Measurements from ENCODE around the gene TAS2R10.
"Not testable (repeated sequence)": the region's sequence is repeated elsewhere in the genome, so short reads cannot be mapped to it uniquely, and the experiment has no call there.

TAS2R10 gene

DNA sequence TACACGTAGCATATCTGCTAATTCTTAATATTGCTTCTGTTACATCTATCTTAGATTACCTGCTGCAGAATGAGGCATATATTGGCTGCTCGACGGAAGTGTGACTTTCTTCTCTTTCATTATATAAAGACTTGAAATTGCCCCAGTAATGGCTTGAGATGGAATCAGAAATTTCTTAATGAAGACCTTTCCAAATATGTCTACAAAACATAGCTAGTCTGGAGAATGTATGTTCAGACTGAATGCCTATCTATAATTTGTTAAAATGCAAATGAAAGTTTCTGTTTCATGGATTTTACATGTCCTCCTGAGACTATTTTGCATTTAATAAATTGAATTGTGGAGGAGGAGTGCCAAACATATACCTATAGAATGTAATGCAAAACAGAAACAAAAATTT, at the start of gene TAS2R10:
TSS of gene TAS2R10 (minus strand) at position 101 of the 400 bp plus-strand sequence. CDS start at position 12, 89 bp downstream.
- no peak for DNase-seq

DNA sequence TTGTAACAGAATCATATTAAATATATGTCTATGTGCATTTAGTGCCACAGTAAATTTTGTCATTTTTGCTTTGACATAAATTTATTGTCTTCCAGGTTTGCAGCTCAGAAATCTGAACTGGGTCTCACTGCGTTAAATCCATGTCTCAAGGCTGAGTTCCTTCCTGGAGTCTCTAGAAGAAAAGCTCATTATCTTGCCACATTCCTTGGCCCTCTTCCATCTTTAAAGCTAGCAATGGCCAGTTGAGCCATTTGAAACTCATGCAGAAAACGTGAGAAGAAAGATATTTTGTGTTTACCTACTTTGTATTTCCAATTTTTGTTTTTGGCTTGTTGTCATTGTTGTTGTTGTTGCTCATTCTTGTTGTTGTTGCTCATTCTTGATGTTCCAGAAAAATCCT, 47.2 kb upstream of the TAS2R10 start:
- no peak for DNase-seq

- no peak for DNase-seq
These were observed 41.2 kb upstream of the TAS2R10 start for GRCh38 chr12:10867381-10867780.

GRCh38 chr12:10863512-10864218, 37.5 kb upstream of the TAS2R10 start:
- DNase-seq: no peak

GRCh38 chr12:10861366-10861765, 35.2 kb upstream of the TAS2R10 start:
- no peak for DNase-seq

DNA sequence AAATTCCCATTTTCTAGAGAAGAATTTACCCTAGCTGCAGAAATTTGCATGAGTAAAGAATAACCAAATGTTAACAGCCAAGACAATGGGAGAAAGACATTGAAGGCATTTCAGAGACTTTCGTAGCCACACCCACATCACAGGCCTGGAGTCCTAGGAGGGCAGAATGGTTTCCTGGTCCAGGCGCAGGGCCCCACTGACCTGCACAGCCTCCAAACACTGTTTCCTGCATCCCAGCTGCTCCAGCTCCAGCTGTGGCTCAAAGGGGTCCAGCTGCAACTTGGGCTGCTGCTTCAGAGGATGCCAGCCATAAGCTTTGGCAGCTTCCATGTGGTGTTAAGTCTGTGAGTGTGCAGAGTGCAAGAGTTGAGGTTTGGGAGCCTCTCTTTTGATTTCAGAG, 29.6 kb upstream of the TAS2R10 start:
- DNase-seq: no peak

GRCh38 chr12:10853776-10854175, 27.6 kb upstream of the TAS2R10 start:
- DNase-seq: no peak

- no peak for DNase-seq
These were observed 25.2 kb upstream of the TAS2R10 start for GRCh38 chr12:10851243-10851858.

DNA sequence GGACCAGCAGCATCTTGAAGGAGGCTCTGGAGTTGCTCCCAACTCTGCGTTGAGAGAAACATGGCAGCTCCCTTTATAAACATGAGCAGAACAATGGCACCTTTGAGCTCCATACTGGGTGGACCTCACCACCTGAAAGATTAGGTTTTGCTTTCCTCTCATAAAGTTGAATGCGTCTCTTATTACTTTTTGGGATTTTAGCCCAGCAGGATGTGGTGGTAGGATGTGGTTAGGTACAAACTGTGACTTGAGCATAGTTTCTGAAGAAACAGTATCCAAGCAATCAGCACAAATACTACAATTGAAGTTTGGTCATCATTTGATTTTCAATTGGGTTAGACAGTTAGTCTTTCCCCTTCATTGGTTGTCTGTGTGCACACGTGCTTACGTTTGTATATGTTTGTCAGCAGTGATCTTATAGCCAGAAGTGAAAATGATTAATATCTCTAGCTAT, 23.3 kb upstream of the TAS2R10 start, which contains the start of gene PRR4:
TSS of gene PRR4 (minus strand) at position 51 of the 454 bp plus-strand sequence. CDS start at position 13, 38 bp downstream.
- DNase-seq: no peak

- no peak for DNase-seq
These were observed 21.6 kb upstream of the TAS2R10 start for GRCh38 chr12:10847744-10848143.

DNA sequence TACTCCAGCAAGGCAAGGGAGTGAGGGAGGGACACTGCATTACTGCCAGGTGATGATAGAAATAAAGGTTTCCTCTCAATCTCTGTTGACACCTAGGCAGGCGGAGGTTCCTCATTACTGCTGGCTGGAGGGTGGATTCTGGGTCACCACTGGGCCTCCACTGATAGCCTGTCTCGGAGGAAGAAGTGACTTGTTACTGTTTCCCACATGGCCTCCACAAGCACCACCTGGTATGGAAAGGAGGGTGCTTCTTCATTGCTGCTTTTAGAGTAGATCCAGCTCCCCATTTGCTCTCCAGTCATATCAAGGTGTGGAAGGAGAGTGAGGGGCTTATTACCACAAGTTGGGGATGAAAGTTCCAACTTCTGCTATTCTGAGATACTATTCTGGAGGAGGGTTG, 16.7 kb upstream of the TAS2R10 start:
- DNase-seq: no peak

DNA sequence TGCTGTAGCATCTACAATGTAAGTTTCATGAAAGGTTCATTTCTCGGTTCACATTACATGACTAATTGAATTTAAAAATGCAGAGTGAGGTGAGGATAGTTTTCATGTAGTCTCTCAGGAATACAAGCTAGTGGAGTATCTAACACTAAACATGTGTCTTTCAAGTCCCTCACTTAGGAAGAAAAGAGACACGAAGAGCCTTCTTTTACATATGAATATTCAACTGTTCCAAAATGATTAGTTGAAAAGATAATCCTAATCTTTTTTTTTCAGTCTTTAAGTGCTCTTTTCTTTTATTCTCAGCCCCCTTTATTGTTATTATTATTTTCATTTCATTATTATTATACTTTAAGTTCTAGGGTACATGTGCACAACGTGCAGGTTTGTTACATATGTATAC, 12.3 kb upstream of the TAS2R10 start:
- no peak for DNase-seq

DNA sequence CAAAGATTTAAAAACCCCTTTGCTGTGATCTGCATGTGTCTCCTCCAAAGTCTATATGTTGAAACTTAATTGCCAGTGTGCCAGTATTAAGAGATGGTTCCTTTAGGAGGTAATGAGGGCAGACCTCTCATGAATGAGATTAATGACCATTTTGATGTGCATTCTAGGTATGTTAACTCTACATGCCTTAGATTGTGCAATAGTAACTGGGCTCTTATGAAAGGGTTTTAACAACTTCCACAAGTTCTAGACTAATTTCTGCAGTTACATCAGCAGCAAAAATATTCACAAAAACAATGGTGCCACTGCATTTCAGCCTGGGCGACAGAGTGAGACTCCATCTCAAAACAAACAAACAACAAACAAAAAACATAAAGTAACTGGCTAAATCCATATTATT, 3.8 kb upstream of the TAS2R10 start:
- no peak for DNase-seq

GRCh38 chr12:10824957-10825356, 1.2 kb downstream of the TAS2R10 start:
- DNase-seq: no peak

GRCh38 chr12:10811883-10812536, 14.1 kb downstream of the TAS2R10 start:
- no peak for DNase-seq

DNA sequence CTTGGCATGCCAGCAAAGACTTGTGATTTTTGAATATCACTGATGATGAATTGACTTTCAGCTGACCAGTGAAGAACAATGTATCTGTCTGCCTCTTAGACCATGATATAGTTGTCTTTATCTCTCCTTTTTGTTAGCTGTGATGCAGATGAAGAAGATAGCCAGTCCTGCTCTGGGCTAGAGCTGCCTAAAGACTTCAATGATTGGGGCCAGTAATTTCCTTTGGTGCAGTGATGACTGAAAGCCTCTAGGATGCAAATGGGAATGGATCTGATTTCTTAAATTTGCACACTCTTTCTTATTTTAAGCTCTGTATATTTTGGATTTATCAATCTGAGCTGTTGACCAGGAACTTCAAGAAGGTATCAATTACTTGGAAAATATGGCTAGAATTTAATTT, 16.1 kb downstream of the TAS2R10 start, which contains the start of gene TAS2R9:
TSS of gene TAS2R9 (minus strand) at position 101 of the 400 bp plus-strand sequence. CDS start at position 8, 93 bp downstream.
- no peak for DNase-seq

DNA sequence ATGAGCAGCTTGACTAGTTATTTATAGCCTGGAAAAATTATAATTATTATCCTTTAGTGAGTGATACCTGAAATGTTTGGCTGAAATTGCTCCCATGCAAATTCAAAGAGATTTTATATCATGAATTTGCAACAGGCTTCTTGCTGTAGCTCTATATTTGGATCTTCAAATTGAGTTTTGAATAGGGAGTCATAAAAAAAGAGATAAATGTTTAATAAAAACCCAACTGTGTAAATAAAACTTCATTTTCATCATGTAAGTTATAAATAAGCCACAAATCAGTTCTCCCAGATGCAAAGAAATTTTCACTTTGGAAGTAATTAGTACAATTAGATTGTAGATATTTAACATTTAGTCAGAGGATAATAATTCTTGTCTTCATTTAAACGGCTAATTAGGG, 19.0 kb downstream of the TAS2R10 start, which contains the start of gene TAS2R8:
TSS of gene TAS2R8 (minus strand) at position 101 of the 400 bp plus-strand sequence. CDS start 306 bp downstream, outside the sequence.
- DNase-seq: no peak

- no peak for DNase-seq
These were observed 23.6 kb downstream of the TAS2R10 start, which contains the start of gene TAS2R7 for GRCh38 chr12:10802587-10802986. TSS of gene TAS2R7 (minus strand) at chr12:10802627. CDS start at chr12:10802570, 57 bp downstream.

- no peak for DNase-seq
These were observed 24.4 kb downstream of the TAS2R10 start for GRCh38 chr12:10801741-10802140.

DNA sequence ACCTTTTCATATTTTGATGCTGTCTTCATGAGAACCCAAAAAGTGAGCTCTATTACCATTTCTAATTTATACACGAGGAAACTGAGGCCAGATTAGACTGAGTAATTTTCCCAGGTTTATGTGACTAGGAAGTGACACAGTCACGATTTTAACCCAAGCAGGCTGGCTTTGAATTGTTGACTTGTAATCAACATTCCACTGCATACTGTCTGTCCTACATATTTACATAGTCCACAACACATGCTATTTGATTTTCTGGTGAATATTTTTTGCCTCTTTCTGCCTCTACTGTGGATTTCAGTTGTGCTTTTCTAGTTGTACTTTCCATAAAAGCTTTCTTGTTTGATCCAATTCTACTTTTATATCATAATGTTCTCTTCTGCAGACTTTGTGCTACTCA, 31.9 kb downstream of the TAS2R10 start:
- no peak for DNase-seq

DNA sequence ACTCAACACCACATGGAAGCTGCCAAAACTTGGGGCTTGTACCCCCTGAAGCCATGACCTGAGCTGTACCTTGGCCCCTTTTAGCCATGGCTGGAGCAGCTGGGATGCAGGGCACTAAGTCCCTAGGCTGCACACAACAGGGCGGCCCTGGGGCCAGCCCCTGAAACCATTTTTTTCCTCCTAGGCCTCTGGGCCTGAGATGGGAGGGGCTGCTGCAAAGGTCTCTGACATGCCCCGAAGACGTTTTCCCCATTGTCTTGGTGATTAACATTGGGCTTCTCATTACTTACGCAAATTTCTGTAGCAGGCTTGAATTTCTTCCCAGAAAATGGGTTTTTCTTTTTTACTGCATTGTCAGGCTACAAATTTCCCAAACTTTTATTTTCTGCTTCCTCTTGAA, 34.4 kb downstream of the TAS2R10 start:
- not testable (repeated sequence) for DNase-seq

- DNase-seq: no peak
These were observed 42.9 kb downstream of the TAS2R10 start for GRCh38 chr12:10783252-10783651.

GRCh38 chr12:10779103-10779502, 47.1 kb downstream of the TAS2R10 start:
- no peak for DNase-seq

All from NCI-H345 (cell line).